ENCODE data around the gene TIE1.

TIE1 gene

GRCh38 chr1:43329995-43330751, 29.4 kb downstream of the TIE1 start:
- DNase-seq (ENCODE audit: low spot score), result peak; percentile 61
- in situ Hi-C loops (cut with MboI; ENCODE audit: low pct_unique_long_range_greater_than_20kb, low sequenced_read_pairs, unreplicated experiment), result no loop called here
- TF ChIP-seq CTCF (IDR thresholded peaks at IDR 0.05; ENCODE audit: extremely low read depth, insufficient read depth, missing control alignments), result no peak

GRCh38 chr1:43331688-43332087, 30.9 kb downstream of the TIE1 start:
- no peak for TF ChIP-seq CTCF (IDR thresholded peaks at IDR 0.05; ENCODE audit: extremely low read depth, insufficient read depth, missing control alignments)
- DNase-seq (ENCODE audit: low spot score), result no peak
- in situ Hi-C loops (cut with MboI; ENCODE audit: low pct_unique_long_range_greater_than_20kb, low sequenced_read_pairs, unreplicated experiment), result no loop called here

GRCh38 chr1:43334453-43335205, 33.8 kb downstream of the TIE1 start:
- no peak for DNase-seq (ENCODE audit: low spot score)
- no peak for TF ChIP-seq CTCF (IDR thresholded peaks at IDR 0.05; ENCODE audit: extremely low read depth, insufficient read depth, missing control alignments)
- in situ Hi-C loops (cut with MboI; ENCODE audit: low pct_unique_long_range_greater_than_20kb, low sequenced_read_pairs, unreplicated experiment), result no loop called here

- in situ Hi-C loops (cut with MboI; ENCODE audit: low pct_unique_long_range_greater_than_20kb, low sequenced_read_pairs, unreplicated experiment), result no loop called here
- DNase-seq (ENCODE audit: low spot score), result no peak
- TF ChIP-seq CTCF (IDR thresholded peaks at IDR 0.05; ENCODE audit: extremely low read depth, insufficient read depth, missing control alignments), result no peak
Measured at GRCh38 chr1:43337588-43337987, 36.8 kb downstream of the TIE1 start, which contains the start of gene MPL. Gene MPL, plus strand, starts transcription at chr1:43337818. Its CDS starts 31 bp downstream, at chr1:43337849.

GRCh38 chr1:43338001-43338400, 37.2 kb downstream of the TIE1 start:
- TF ChIP-seq CTCF (IDR thresholded peaks at IDR 0.05; ENCODE audit: extremely low read depth, insufficient read depth, missing control alignments), result no peak
- DNase-seq (ENCODE audit: low spot score), result no peak
- in situ Hi-C loops (cut with MboI; ENCODE audit: low pct_unique_long_range_greater_than_20kb, low sequenced_read_pairs, unreplicated experiment), result no loop called here

GRCh38 chr1:43339584-43340232, 38.9 kb downstream of the TIE1 start:
- no peak for TF ChIP-seq CTCF (IDR thresholded peaks at IDR 0.05; ENCODE audit: extremely low read depth, insufficient read depth, missing control alignments)
- DNase-seq (ENCODE audit: low spot score), result no peak
- in situ Hi-C loops (cut with MboI; ENCODE audit: low pct_unique_long_range_greater_than_20kb, low sequenced_read_pairs, unreplicated experiment), result no loop called here
